Testis (tissue), 3 donors: ENCODE results near the gene ANKRD33B. TPM values are rescaled to one million over a fixed set of nuclear protein-coding genes. Genes with fewer than 3 reads are reported as not detected.

Experiments
- DNase-seq: peaks from one replicate; pipeline ENCODE4 v3.0.0-alpha.2; 2019
- H3K27ac ChIP-seq, 2 donors: fragments of 200-600 bp; sonication (generic); one replicate each; pipeline ENCODE4 v1.5.1; 2019
- H3K27me3 ChIP-seq: fragments of 200-600 bp; sonication (generic); one replicate; pipeline ENCODE4 v1.5.1; 2019
- H3K36me3 ChIP-seq: fragments of 200-600 bp; sonication (generic); one replicate; pipeline ENCODE4 v1.5.1; 2017; ENCODE audit warnings: low read depth; ENCODE audit errors: missing control alignments
- H3K4me1 ChIP-seq: fragments of 200-600 bp; sonication (generic); one replicate; pipeline ENCODE4 v1.5.1; 2019
- H3K4me3 ChIP-seq, 2 donors: fragments of 200-600 bp; sonication (generic); one replicate each; pipeline ENCODE4 v1.5.1; 2017 to 2019
- H3K9me3 ChIP-seq: fragments of 200-600 bp; sonication (generic); one replicate; pipeline ENCODE4 v1.5.1; 2017
- POLR2A ChIP-seq: fragments of 450-650 bp; IDR thresholded peaks from one replicate; pipeline ENCODE4 v1.6.1; 2017; ENCODE audit warnings: antibody characterized with exemption, mild to moderate bottlenecking, moderate library complexity
- WGBS, 2 donors: methylation state at CpG; one replicate each; pipeline ENCODE4 v1.1.5; 2018; 5-methylcytosine and 5-hydroxymethylcytosine counted together
- intact Hi-C: fragments of 100-400 bp; cut with DNase I; formaldehyde crosslinking; loops from one replicate; pipeline ENCODE4 v1.15.1; 2023; ENCODE audit warnings: low total_unique reads
- polyA plus RNA-seq: library from polyadenylated mRNA; stranded (reverse); fragments of 350-450 nt; fragmentation: Illumina TruSeq; extraction: RNeasy Lipid Tissue Mini Kit (QIAGEN cat#74804); gene quantifications from one replicate; pipeline ENCODE4 v1.2.3, GENCODE V29; 2014; ENCODE audit warnings: low read depth, low replicate concordance; ENCODE audit not compliant: insufficient read depth
- total RNA-seq, 2 donors: library from RNA; depleted of rRNA; stranded (reverse); fragments of >200 nt; gene quantifications; one replicate each; pipeline ENCODE4 v1.2.3, GENCODE V29; 2016
- TF ChIP-seq, protein P1 (sequence below), 3 experiments: fragments of 450-650 bp in 2 of 3; fragments of 200-600 bp in 1 of 3; sonication (generic) in 1 of 3; IDR thresholded peaks; one replicate each; pipeline ENCODE4 v1.5.1; 2016 to 2019; ENCODE audit warnings: antibody characterized with exemption in 3 of 3, mild to moderate bottlenecking in 2 of 3, moderate library complexity in 1 of 3

Gene ANKRD33B
- total and polyA plus RNA-seq, 3 donors from 2014 or later, result 3.7 to 5.8 (median 5.6) TPM

DNA sequence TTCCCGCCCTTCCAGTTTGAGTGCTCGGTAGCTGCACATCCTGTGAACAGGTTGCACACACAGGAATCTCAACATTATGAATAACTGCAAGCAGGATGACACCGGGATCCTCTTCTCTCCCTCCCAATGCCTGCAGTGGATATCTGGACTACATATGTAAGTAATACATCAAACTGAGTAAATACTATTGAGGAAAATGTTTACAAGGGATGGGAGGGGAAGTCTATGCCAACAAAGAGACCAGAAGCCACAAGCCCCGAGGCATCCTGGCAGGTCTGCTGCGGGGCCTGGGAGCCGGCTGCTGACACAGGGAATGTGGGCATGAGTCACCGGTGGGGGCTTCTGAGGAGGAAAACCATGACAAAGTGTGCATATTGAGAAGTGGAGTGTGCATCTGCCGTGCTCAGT, 8.6 kb upstream of the ANKRD33B start:
- no peaks in the 10 kb centered on the region for H3K4me1 ChIP-seq
- WGBS, 2 donors, result 76 to 84% methylated on average over 8 of the region's 8 CpGs

DNA sequence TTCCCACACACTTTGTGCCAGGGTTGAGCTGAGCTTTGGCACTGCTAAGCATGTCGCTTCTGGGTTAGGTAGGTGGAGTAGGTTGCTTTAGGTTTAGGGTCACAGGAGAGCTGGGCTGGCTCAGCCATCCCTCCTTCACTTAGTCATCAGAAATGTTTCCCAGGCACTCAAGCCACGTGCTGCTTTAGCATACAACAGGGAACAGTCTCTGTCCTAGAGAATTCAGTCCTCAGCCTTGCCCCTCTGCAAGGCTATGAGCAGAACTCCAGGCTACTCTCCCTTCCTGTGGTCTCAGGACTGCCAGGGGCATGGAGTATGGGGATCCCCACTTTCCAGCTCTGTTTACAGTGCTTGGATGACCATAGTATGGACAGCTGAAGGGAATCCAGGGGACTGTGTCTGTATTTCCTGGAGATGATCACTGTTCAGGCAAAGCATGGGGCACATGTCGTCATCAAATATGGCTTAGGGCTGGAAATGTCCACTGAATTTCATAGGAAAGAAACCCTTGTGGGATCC, 7.5 kb upstream of the ANKRD33B start:
- Histone ChIP-seq H3K27ac (no peak overlapping the region), H3K4me3 (no peak overlapping the region), H3K9me3 (no peaks in the 10 kb centered on the region), H3K4me1 (no peaks in the 10 kb centered on the region), H3K27me3 (no peaks in the 10 kb centered on the region), H3K36me3 (no peaks in the 10 kb centered on the region)
- TF ChIP-seq, protein P1, sequence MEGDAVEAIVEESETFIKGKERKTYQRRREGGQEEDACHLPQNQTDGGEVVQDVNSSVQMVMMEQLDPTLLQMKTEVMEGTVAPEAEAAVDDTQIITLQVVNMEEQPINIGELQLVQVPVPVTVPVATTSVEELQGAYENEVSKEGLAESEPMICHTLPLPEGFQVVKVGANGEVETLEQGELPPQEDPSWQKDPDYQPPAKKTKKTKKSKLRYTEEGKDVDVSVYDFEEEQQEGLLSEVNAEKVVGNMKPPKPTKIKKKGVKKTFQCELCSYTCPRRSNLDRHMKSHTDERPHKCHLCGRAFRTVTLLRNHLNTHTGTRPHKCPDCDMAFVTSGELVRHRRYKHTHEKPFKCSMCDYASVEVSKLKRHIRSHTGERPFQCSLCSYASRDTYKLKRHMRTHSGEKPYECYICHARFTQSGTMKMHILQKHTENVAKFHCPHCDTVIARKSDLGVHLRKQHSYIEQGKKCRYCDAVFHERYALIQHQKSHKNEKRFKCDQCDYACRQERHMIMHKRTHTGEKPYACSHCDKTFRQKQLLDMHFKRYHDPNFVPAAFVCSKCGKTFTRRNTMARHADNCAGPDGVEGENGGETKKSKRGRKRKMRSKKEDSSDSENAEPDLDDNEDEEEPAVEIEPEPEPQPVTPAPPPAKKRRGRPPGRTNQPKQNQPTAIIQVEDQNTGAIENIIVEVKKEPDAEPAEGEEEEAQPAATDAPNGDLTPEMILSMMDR (IDR thresholded peaks at IDR 0.05), result no peak
- DNase-seq, result no peak
- intact Hi-C loops, result no loop called here
- WGBS, 2 donors, result 70 to 73% methylated on average over 3 of the region's 3 CpGs

More for the DNA sequence above, 8.6 kb upstream of the ANKRD33B start:
- H3K9me3 ChIP-seq, result no peaks in the 10 kb centered on the region
- intact Hi-C loops, result no loop called here
- no peak for TF ChIP-seq POLR2A
- TF ChIP-seq, protein P1 (IDR thresholded peaks at IDR 0.05), result no peak
- DNase-seq, result no peak
- no peak overlapping the region for H3K27ac ChIP-seq
- H3K36me3 ChIP-seq, result no peaks in the 10 kb centered on the region
- no peak overlapping the region for H3K4me3 ChIP-seq
- no peaks in the 10 kb centered on the region for H3K27me3 ChIP-seq

DNA sequence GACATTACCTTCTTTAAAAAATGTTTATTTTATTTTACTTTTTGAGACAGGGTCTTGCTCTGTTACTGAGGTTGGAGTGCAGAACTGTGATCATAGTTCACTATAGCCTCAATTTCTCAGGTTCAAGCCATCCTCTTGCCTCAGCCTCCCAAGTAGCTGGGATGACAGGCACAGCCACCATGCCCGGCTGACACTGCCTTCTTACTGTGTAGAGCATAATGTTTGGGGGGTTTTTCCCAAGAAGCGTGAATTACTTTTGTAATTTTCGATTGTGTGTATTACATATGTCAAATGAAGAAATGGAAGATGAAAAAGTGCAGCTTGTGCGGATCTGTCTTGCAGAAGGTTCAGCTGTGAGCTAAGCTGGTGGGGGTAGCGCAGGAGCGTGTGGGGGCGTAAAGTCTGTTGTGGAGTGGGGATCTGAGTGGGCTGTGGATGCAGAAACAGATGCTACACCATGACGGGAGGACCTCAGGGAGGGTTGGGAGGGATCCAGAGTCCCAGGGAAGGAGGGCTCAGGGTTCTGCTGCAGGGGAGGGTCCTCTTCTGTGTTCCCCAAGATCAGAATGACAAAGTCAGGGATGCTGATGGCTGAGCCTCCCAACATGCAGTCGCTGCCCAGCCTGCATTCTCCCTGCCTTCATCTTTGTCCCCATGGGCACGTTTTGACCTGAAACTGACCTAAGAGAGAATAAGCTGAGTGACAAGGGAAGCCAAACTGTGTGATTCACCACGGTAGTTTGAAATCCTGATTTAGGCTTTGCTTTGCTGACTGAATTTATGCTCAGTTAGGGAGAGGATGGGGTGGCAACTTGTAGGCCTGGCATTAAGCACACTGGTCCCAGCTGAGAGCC, 6.8 kb upstream of the ANKRD33B start:
- no peaks in the 10 kb centered on the region for H3K27me3 ChIP-seq
- no peaks in the 10 kb centered on the region for H3K36me3 ChIP-seq
- intact Hi-C loops, result no loop called here
- H3K27ac ChIP-seq, result no peak overlapping the region
- H3K4me3 ChIP-seq, result no peak overlapping the region
- no peak for TF ChIP-seq POLR2A
- TF ChIP-seq, protein P1 (IDR thresholded peaks at IDR 0.05), result no peak
- 63 to 64% methylated on average over 11 of the region's 11 CpGs for WGBS, 2 donors
- no peak for DNase-seq
- no peaks in the 10 kb centered on the region for H3K9me3 ChIP-seq
- H3K4me1 ChIP-seq, result no peaks in the 10 kb centered on the region

DNA sequence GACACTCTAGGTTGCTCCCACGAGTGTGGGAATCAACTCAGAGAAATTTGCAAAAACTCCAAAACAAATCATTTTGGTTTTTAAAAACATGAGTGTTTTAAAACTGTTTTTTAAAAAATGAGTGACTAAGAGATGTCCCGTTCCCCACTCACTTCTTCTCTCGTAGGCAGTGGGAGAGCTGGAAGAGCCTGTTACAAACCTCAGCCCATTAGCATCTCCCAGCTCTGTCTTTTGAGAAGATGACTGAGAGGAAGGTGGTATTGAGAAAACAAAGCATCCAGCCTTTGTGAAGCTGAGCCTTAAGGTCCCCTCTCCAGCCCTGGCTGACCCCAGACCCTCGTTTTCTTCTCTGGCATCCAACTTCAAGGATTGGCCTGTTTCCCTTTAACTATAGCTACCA, 4.7 kb upstream of the ANKRD33B start:
- H3K27me3 ChIP-seq, result no peaks in the 10 kb centered on the region
- 70 to 81% methylated on average over 4 of the region's 4 CpGs for WGBS, 2 donors
- no peak overlapping the region for H3K27ac ChIP-seq

More for the DNA sequence above, 4.7 kb upstream of the ANKRD33B start:
- intact Hi-C loops, result no loop called here
- no peak for DNase-seq
- no peak overlapping the region for H3K4me3 ChIP-seq
- H3K9me3 ChIP-seq, result no peaks in the 10 kb centered on the region
- no peak for TF ChIP-seq POLR2A
- TF ChIP-seq, protein P1 (IDR thresholded peaks at IDR 0.05), result no peak
- H3K4me1 ChIP-seq, result peaks cover 10% of the 10 kb centered on the region
- H3K36me3 ChIP-seq, result no peaks in the 10 kb centered on the region
